HEK293 (cell line): Measurements from ENCODE around the gene PGPEP1.

ENCODE experiments used
- FEZF1 ChIP-seq: fragments of 450-650 bp; formaldehyde crosslinking; IDR thresholded peaks from 2 replicates; pipeline ENCODE4 v1.5.1; 2016; ENCODE audit warnings: missing biosample characterization, missing genetic modification characterization
- GLI4 ChIP-seq: fragments of 450-650 bp; formaldehyde crosslinking; IDR thresholded peaks from 2 replicates; pipeline ENCODE4 v1.5.1; 2016; ENCODE audit warnings: missing biosample characterization, missing genetic modification characterization
- KLF10 ChIP-seq: fragments of 450-650 bp; IDR thresholded peaks from 2 replicates; pipeline ENCODE4 v1.5.1; 2018; ENCODE audit warnings: missing biosample characterization, mild to moderate bottlenecking, missing genetic modification characterization
- MEIS1 ChIP-seq: sonication (generic); formaldehyde crosslinking; IDR thresholded peaks from 2 replicates; pipeline ENCODE4 v1.8.1; 2022; ENCODE audit warnings: missing genetic modification reagents, mild to moderate bottlenecking, borderline replicate concordance
- PBX3 ChIP-seq: sonication (generic); formaldehyde crosslinking; IDR thresholded peaks from 2 replicates; pipeline ENCODE4 v1.8.1; 2022; ENCODE audit warnings: mild to moderate bottlenecking, moderate library complexity, missing genetic modification reagents
- PRDM1 ChIP-seq: fragments of 450-650 bp; formaldehyde crosslinking; IDR thresholded peaks from 2 replicates; pipeline ENCODE4; 2016; ENCODE audit warnings: missing biosample characterization, missing genetic modification characterization
- PRDM2 ChIP-seq: fragments of 450-650 bp; formaldehyde crosslinking; IDR thresholded peaks from 2 replicates; pipeline ENCODE4 v1.5.1; 2016; ENCODE audit warnings: missing biosample characterization, missing genetic modification characterization, borderline replicate concordance
- SP3 ChIP-seq: fragments of 450-650 bp; formaldehyde crosslinking; IDR thresholded peaks from 2 replicates; pipeline ENCODE4 v1.5.1; 2016; ENCODE audit warnings: missing biosample characterization, missing genetic modification characterization
- SP7 ChIP-seq: fragments of 450-650 bp; formaldehyde crosslinking; IDR thresholded peaks from 2 replicates; pipeline ENCODE4 v1.5.1; 2016; ENCODE audit warnings: missing biosample characterization, missing genetic modification characterization
- ZBTB17 ChIP-seq: fragments of 450-650 bp; formaldehyde crosslinking; IDR thresholded peaks from 2 replicates; pipeline ENCODE4 v1.5.1; 2016; ENCODE audit warnings: missing biosample characterization, missing genetic modification characterization
- ZBTB48 ChIP-seq: fragments of 450-650 bp; formaldehyde crosslinking; IDR thresholded peaks from 2 replicates; pipeline ENCODE4 v1.5.1; 2016; ENCODE audit warnings: missing biosample characterization, missing genetic modification characterization
- ZBTB49 ChIP-seq: fragments of 450-650 bp; formaldehyde crosslinking; IDR thresholded peaks from 2 replicates; pipeline ENCODE4 v1.5.1; 2016; ENCODE audit warnings: missing biosample characterization, missing genetic modification characterization, low read depth
- ZBTB7A ChIP-seq: fragments of 450-650 bp; formaldehyde crosslinking; IDR thresholded peaks from 2 replicates; pipeline ENCODE4 v1.5.1; 2016; ENCODE audit warnings: low read depth, missing biosample characterization, missing genetic modification characterization
- ZIC2 ChIP-seq: fragments of 450-650 bp; formaldehyde crosslinking; IDR thresholded peaks from 2 replicates; pipeline ENCODE4 v1.5.1; 2016; ENCODE audit warnings: missing biosample characterization, missing genetic modification characterization
- ZNF114 ChIP-seq: fragments of 450-650 bp; formaldehyde crosslinking; IDR thresholded peaks from 2 replicates; pipeline ENCODE4 v1.5.0; 2017; ENCODE audit warnings: missing biosample characterization, missing genetic modification characterization
- ZNF121 ChIP-seq: fragments of 450-650 bp; formaldehyde crosslinking; IDR thresholded peaks from 2 replicates; pipeline ENCODE4 v1.5.1; 2016; ENCODE audit warnings: missing biosample characterization, missing genetic modification characterization
- ZNF132 ChIP-seq: fragments of 450-650 bp; formaldehyde crosslinking; IDR thresholded peaks from 2 replicates; pipeline ENCODE4 v1.5.1; 2017; ENCODE audit warnings: missing biosample characterization, missing genetic modification characterization, borderline replicate concordance
- ZNF2 ChIP-seq: fragments of 450-650 bp; formaldehyde crosslinking; IDR thresholded peaks from 2 replicates; pipeline ENCODE4 v1.5.1; 2016; ENCODE audit warnings: missing biosample characterization, missing genetic modification characterization
- ZNF23 ChIP-seq: fragments of 450-650 bp; formaldehyde crosslinking; IDR thresholded peaks from 2 replicates; pipeline ENCODE4 v1.5.1; 2016; ENCODE audit warnings: missing biosample characterization, missing genetic modification characterization, borderline replicate concordance
- ZNF239 ChIP-seq: fragments of 450-650 bp; formaldehyde crosslinking; IDR thresholded peaks from 2 replicates; pipeline ENCODE4 v1.5.1; 2016; ENCODE audit warnings: missing biosample characterization, missing genetic modification characterization
- ZNF366 ChIP-seq: fragments of 450-650 bp; formaldehyde crosslinking; conservative IDR thresholded peaks from 2 replicates; pipeline ENCODE4 v1.5.1; 2016; ENCODE audit warnings: missing biosample characterization, missing genetic modification characterization
- ZNF394 ChIP-seq: fragments of 450-650 bp; formaldehyde crosslinking; IDR thresholded peaks from 2 replicates; pipeline ENCODE4 v1.5.1; 2016; ENCODE audit warnings: missing biosample characterization, missing genetic modification characterization, mild to moderate bottlenecking, moderate library complexity, borderline replicate concordance
- ZNF530 ChIP-seq: fragments of 450-650 bp; formaldehyde crosslinking; IDR thresholded peaks from 2 replicates; pipeline ENCODE4 v1.5.1; 2016; ENCODE audit warnings: low read depth, missing biosample characterization, missing genetic modification characterization
- ZNF544 ChIP-seq: fragments of 450-650 bp; formaldehyde crosslinking; IDR thresholded peaks from 2 replicates; pipeline ENCODE4 v1.5.0; 2017; ENCODE audit warnings: missing biosample characterization, missing genetic modification characterization
- ZNF549 ChIP-seq: fragments of 450-650 bp; IDR thresholded peaks from 2 replicates; pipeline ENCODE4 v1.5.1; 2018; ENCODE audit warnings: missing biosample characterization, missing genetic modification characterization, mild to moderate bottlenecking, inconsistent platforms, moderate library complexity
- ZNF558 ChIP-seq: fragments of 450-650 bp; formaldehyde crosslinking; IDR thresholded peaks from 2 replicates; pipeline ENCODE4 v1.5.1; 2016; ENCODE audit warnings: missing biosample characterization, missing genetic modification characterization
- ZNF585B ChIP-seq: fragments of 450-650 bp; formaldehyde crosslinking; IDR thresholded peaks from 2 replicates; pipeline ENCODE4 v1.5.1; 2016; ENCODE audit warnings: missing biosample characterization, missing genetic modification characterization
- ZNF596 ChIP-seq: fragments of 450-650 bp; IDR thresholded peaks from 2 replicates; pipeline ENCODE4 v1.5.0; 2018; ENCODE audit warnings: missing biosample characterization, mild to moderate bottlenecking, missing genetic modification characterization, moderate library complexity
- ZNF600 ChIP-seq: fragments of 450-650 bp; formaldehyde crosslinking; IDR thresholded peaks from 2 replicates; pipeline ENCODE4 v1.5.1; 2016; ENCODE audit warnings: missing biosample characterization, missing genetic modification characterization
- ZNF664 ChIP-seq: fragments of 450-650 bp; formaldehyde crosslinking; IDR thresholded peaks from 2 replicates; pipeline ENCODE4 v1.5.1; 2016; ENCODE audit warnings: missing biosample characterization, missing genetic modification characterization
- ZNF791 ChIP-seq: fragments of 450-650 bp; formaldehyde crosslinking; IDR thresholded peaks from 2 replicates; pipeline ENCODE4 v1.5.1; 2016; ENCODE audit warnings: missing biosample characterization, missing genetic modification characterization
- ZXDB ChIP-seq: fragments of 450-650 bp; formaldehyde crosslinking; IDR thresholded peaks from 2 replicates; pipeline ENCODE4 v1.5.1; 2016; ENCODE audit warnings: missing biosample characterization, missing genetic modification characterization

Gene PGPEP1

GRCh38 chr19:18291590-18292461 lies 48.6 kb upstream of the PGPEP1 start (continued):
- TF ChIP-seq ZNF558 (tag by site-specific recombination) = no peak
- TF ChIP-seq ZNF596 (tag by site-specific recombination) = 0 out of 2 replicates have a peak, but pooled peaks have one; percentile 25
- TF ChIP-seq PBX3 = no peak
- TF ChIP-seq GLI4 (tag by site-specific recombination) = 0 out of 2 replicates have a peak, but pooled peaks have one; percentile 20
- peak; percentile 75 for TF ChIP-seq ZNF600 (tag by site-specific recombination)
- peak; percentile 99 for TF ChIP-seq ZIC2 (tag by site-specific recombination)
- no peak; the same call in 1 of the 2 replicates for TF ChIP-seq ZNF2 (tag by site-specific recombination)
- TF ChIP-seq SP3 (tag by site-specific recombination) = peak; percentile 91
- no peak for TF ChIP-seq ZNF585B (tag by site-specific recombination)
- peak; percentile 67; the same call in 1 of the 2 replicates for TF ChIP-seq ZNF366 (tag by site-specific recombination)
- no peak for TF ChIP-seq ZNF132 (tag by site-specific recombination)
- TF ChIP-seq ZNF23 = no peak
- TF ChIP-seq PRDM1 (tag by site-specific recombination) = no peak
- no peak; the same call in 1 of the 2 replicates for TF ChIP-seq ZNF239 (tag by site-specific recombination)
- no peak for TF ChIP-seq MEIS1 (CRISPR knock-in tag)
- TF ChIP-seq ZNF114 = no peak
- no peak for TF ChIP-seq ZNF664 (tag by site-specific recombination)
- no peak for TF ChIP-seq PRDM2 (tag by site-specific recombination)
- peak; percentile 80 for TF ChIP-seq ZXDB
- peak; percentile 70 for TF ChIP-seq KLF10 (tag by site-specific recombination)
- TF ChIP-seq ZNF530 (tag by site-specific recombination) = no peak
- no peak for TF ChIP-seq ZNF121 (tag by site-specific recombination)
- peak; percentile 92 for TF ChIP-seq ZBTB48 (tag by site-specific recombination)
- no peak for TF ChIP-seq ZNF791
- TF ChIP-seq ZNF549 (tag by site-specific recombination) = no peak
- 0 out of 2 replicates have a peak, but pooled peaks have one; percentile 26 for TF ChIP-seq FEZF1 (tag by site-specific recombination)
- TF ChIP-seq SP7 (tag by site-specific recombination) = peak; percentile 89
- no peak for TF ChIP-seq ZNF544 (tag by site-specific recombination)
- no peak for TF ChIP-seq ZBTB49 (tag by site-specific recombination)
- no peak for TF ChIP-seq ZNF394 (tag by site-specific recombination)
- peak; percentile 97 for TF ChIP-seq ZBTB7A (tag by site-specific recombination)
- TF ChIP-seq ZBTB17 (tag by site-specific recombination) = peak; percentile 37; the same call in 1 of the 2 replicates
